GM19468 (cell line): ENCODE data around the gene RHCG.

Experiments
- ATAC-seq: cut with Tn5 transposase; IDR thresholded peaks from one replicate; pipeline ENCODE4 v1.9.1; 2021; ENCODE audit warnings: mild to moderate bottlenecking, moderate library complexity, moderate number of reproducible peaks; ENCODE audit not compliant: unreplicated experiment; ENCODE audit errors: extremely low read depth

The RHCG gene

GRCh38 chr15:89448825-89449224, 47.6 kb downstream of the RHCG start:
- no peak for ATAC-seq

GRCh38 chr15:89447676-89448075, 48.7 kb downstream of the RHCG start:
- no peak for ATAC-seq

- ATAC-seq = no peak
These were observed 50.0 kb downstream of the RHCG start for GRCh38 chr15:89446255-89446891.

GRCh38 chr15:89445518-89445917, 50.9 kb downstream of the RHCG start:
- ATAC-seq = no peak

- ATAC-seq = no peak
These were observed 51.9 kb downstream of the RHCG start for GRCh38 chr15:89444241-89445225.

- ATAC-seq = no peak
These were observed 52.8 kb downstream of the RHCG start for GRCh38 chr15:89443581-89443980.

GRCh38 chr15:89442671-89443307, 53.6 kb downstream of the RHCG start:
- no peak for ATAC-seq

GRCh38 chr15:89442155-89442554, 54.2 kb downstream of the RHCG start:
- ATAC-seq = no peak

- ATAC-seq = peak; percentile 81
These were observed 55.0 kb downstream of the RHCG start for GRCh38 chr15:89441295-89441812.

- ATAC-seq = no peak
These were observed 56.6 kb downstream of the RHCG start for GRCh38 chr15:89439764-89440163.

- ATAC-seq = no peak
These were observed 59.6 kb downstream of the RHCG start for GRCh38 chr15:89436560-89437311.

- no peak for ATAC-seq
These were observed 61.0 kb downstream of the RHCG start for GRCh38 chr15:89435362-89435761.

GRCh38 chr15:89433686-89434085, 62.7 kb downstream of the RHCG start:
- no peak for ATAC-seq

GRCh38 chr15:89430530-89431341, 65.6 kb downstream of the RHCG start:
- peak; percentile 26 for ATAC-seq

- no peak for ATAC-seq
These were observed 66.4 kb downstream of the RHCG start for GRCh38 chr15:89429986-89430385.

- no peak for ATAC-seq
These were observed 67.4 kb downstream of the RHCG start for GRCh38 chr15:89429023-89429422.

GRCh38 chr15:89428246-89428645, 68.1 kb downstream of the RHCG start:
- ATAC-seq = no peak

GRCh38 chr15:89426500-89426899, 69.9 kb downstream of the RHCG start:
- ATAC-seq = no peak

GRCh38 chr15:89423981-89424380, 72.4 kb downstream of the RHCG start:
- ATAC-seq = no peak
